Immature natural killer cell (primary cell): ENCODE measurements around the gene CTSZ. TPM values are rescaled to one million over a fixed set of nuclear protein-coding genes. Genes with fewer than 3 reads are reported as not detected.
A peak's percentile ranks its signal among the peaks of the same experiment; 100 is the strongest.

Experiments
- DNase-seq, 3 donors: peaks; one replicate each; pipeline ENCODE4 v3.0.0; 2022; ENCODE audit warnings: mixed read lengths in 1 of 3
- H3K27ac Mint-ChIP-seq, 6 donors: one replicate each; pipeline ENCODE4 v1.8.0; 2020; ENCODE audit warnings: mixed read lengths in 6 of 6, mild to moderate bottlenecking in 5 of 6, inconsistent platforms in 4 of 6, moderate library complexity in 3 of 6
- H3K27me3 Mint-ChIP-seq, 3 donors: one replicate each; pipeline ENCODE4 v1.8.0; 2020 to 2021; ENCODE audit warnings: low read depth in 3 of 3, mild to moderate bottlenecking in 3 of 3, mixed read lengths in 3 of 3, moderate library complexity in 3 of 3, inconsistent platforms in 1 of 3
- H3K36me3 Mint-ChIP-seq, 3 donors: one replicate each; pipeline ENCODE4 v1.8.0; 2020; ENCODE audit warnings: mixed read lengths in 3 of 3, inconsistent platforms in 2 of 3, mild to moderate bottlenecking in 2 of 3
- H3K4me1 Mint-ChIP-seq, 2 donors: one replicate each; pipeline ENCODE4 v1.8.0; 2020; ENCODE audit warnings: inconsistent platforms in 2 of 2, mild to moderate bottlenecking in 2 of 2, mixed read lengths in 2 of 2, moderate library complexity in 1 of 2
- H3K4me3 Mint-ChIP-seq, 5 donors: one replicate each; pipeline ENCODE4 v1.8.0; 2020; ENCODE audit warnings: mild to moderate bottlenecking in 5 of 5, mixed read lengths in 5 of 5, inconsistent platforms in 3 of 5, moderate library complexity in 3 of 5
- H3K9me3 Mint-ChIP-seq, 6 donors: one replicate each; pipeline ENCODE4 v1.8.0; 2020; ENCODE audit warnings: mild to moderate bottlenecking in 6 of 6, mixed read lengths in 6 of 6, inconsistent platforms in 4 of 6, moderate library complexity in 3 of 6
- polyA plus RNA-seq, 3 donors: library from polyadenylated mRNA; unstranded; fragments of 300-500 nt; fragmentation: Illumina TruSeq; gene quantifications; one replicate each; pipeline ENCODE4 v1.2.3, GENCODE V29; 2021

CTSZ gene
- 10 to 100 TPM in 1 of 3 donors, 1 to 10 TPM in 2; 2.6 to 10.5 (median 5.8) TPM for polyA plus RNA-seq

- Mint-ChIP-seq H3K27me3 (peaks cover 0 to 4% (median 2%) of the 10 kb centered on the region in 3 donors), H3K4me3 (peak within 1 kb of the TSS; percentile 75 to 85 (median 77)), H3K36me3 (no peaks in the 10 kb centered on the region), H3K4me1 (peaks cover 33 to 36% of the 10 kb centered on the region in 2 donors), H3K27ac (peak within 1 kb of the TSS in 4 of 6 donors; percentile 23 to 72 (median 32)), H3K9me3 (no peaks in the 10 kb centered on the region)
- peak; percentile 42 to 51 (median 48) for DNase-seq
These were observed at the start of gene CTSZ for GRCh38 chr20:59006864-59007664. TSS of gene CTSZ (minus strand) at chr20:59007254. CDS start at chr20:59007128, 126 bp downstream.

GRCh38 chr20:59055302-59055701 lies 48.2 kb upstream of the CTSZ start:
- peaks cover 3 to 8% (median 5%) of the 10 kb centered on the region in 3 donors for H3K27me3 Mint-ChIP-seq
- peak in 2 of 3 donors; percentile 9 to 37 for DNase-seq
- H3K4me3 Mint-ChIP-seq, result no peak overlapping the region
- no peak overlapping the region for H3K27ac Mint-ChIP-seq
- no peaks in the 10 kb centered on the region for H3K4me1 Mint-ChIP-seq
- no peaks in the 10 kb centered on the region for H3K36me3 Mint-ChIP-seq
- H3K9me3 Mint-ChIP-seq, result no peaks in the 10 kb centered on the region

GRCh38 chr20:59051666-59052185 lies 44.7 kb upstream of the CTSZ start:
- no peak overlapping the region for H3K4me3 Mint-ChIP-seq
- peaks cover 2 to 14% (median 5%) of the 10 kb centered on the region in 3 donors for H3K27me3 Mint-ChIP-seq
- no peak for DNase-seq
- no peak overlapping the region for H3K27ac Mint-ChIP-seq
- H3K9me3 Mint-ChIP-seq, result no peaks in the 10 kb centered on the region
- H3K36me3 Mint-ChIP-seq, result no peaks in the 10 kb centered on the region
- no peaks in the 10 kb centered on the region for H3K4me1 Mint-ChIP-seq

- H3K9me3 Mint-ChIP-seq, result no peaks in the 10 kb centered on the region
- H3K36me3 Mint-ChIP-seq, result no peaks in the 10 kb centered on the region
- no peaks in the 10 kb centered on the region for H3K4me1 Mint-ChIP-seq
- no peak overlapping the region for H3K4me3 Mint-ChIP-seq
- H3K27ac Mint-ChIP-seq, result no peak overlapping the region
- peaks cover 0 to 14% (median 2%) of the 10 kb centered on the region in 3 donors for H3K27me3 Mint-ChIP-seq
- no peak for DNase-seq
These were observed 43.4 kb upstream of the CTSZ start for GRCh38 chr20:59050437-59050836.

GRCh38 chr20:59048681-59049030 lies 41.6 kb upstream of the CTSZ start:
- no peaks in the 10 kb centered on the region for H3K9me3 Mint-ChIP-seq
- peaks cover 0 to 7% (median 2%) of the 10 kb centered on the region in 3 donors for H3K27me3 Mint-ChIP-seq
- peaks cover 3 to 6% of the 10 kb centered on the region in 2 donors for H3K4me1 Mint-ChIP-seq
- no peak overlapping the region for H3K27ac Mint-ChIP-seq
- no peaks in the 10 kb centered on the region for H3K36me3 Mint-ChIP-seq
- no peak for DNase-seq
- no peak overlapping the region for H3K4me3 Mint-ChIP-seq

GRCh38 chr20:59047938-59048680 lies 41.1 kb upstream of the CTSZ start:
- peaks cover 0 to 7% (median 4%) of the 10 kb centered on the region in 3 donors for H3K27me3 Mint-ChIP-seq
- no peaks in the 10 kb centered on the region for H3K9me3 Mint-ChIP-seq
- no peak overlapping the region for H3K4me3 Mint-ChIP-seq
- no peak overlapping the region for H3K27ac Mint-ChIP-seq
- H3K36me3 Mint-ChIP-seq, result no peaks in the 10 kb centered on the region
- H3K4me1 Mint-ChIP-seq, result peaks cover 9 to 11% of the 10 kb centered on the region in 2 donors
- DNase-seq, result no peak

GRCh38 chr20:59046862-59047261 lies 39.8 kb upstream of the CTSZ start:
- DNase-seq, result no peak
- H3K36me3 Mint-ChIP-seq, result no peaks in the 10 kb centered on the region
- peaks cover 11 to 14% of the 10 kb centered on the region in 2 donors for H3K4me1 Mint-ChIP-seq
- peaks cover 3 to 7% (median 5%) of the 10 kb centered on the region in 3 donors for H3K27me3 Mint-ChIP-seq
- H3K9me3 Mint-ChIP-seq, result no peaks in the 10 kb centered on the region
- H3K27ac Mint-ChIP-seq, result peak overlapping the region in 1 of 6 donors; percentile 46
- no peak overlapping the region for H3K4me3 Mint-ChIP-seq

DNA sequence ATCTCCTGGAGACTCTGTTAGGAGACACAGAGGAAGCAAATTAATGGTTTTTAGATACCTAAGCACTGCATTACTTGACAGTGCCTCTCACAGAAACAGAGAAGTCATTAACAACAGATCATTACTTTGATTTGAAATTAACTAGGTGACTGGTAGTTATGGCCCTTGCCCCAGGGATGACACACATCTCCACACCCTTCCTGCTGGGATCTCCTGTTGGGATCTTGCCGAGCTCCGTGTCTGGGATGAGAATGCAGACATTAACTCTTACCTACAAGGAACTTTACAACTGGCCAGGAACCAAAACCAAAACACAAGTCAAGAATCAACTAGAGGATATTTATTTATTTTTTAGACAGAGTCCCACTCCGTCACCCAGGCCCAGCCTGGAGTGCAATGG lies 37.7 kb upstream of the CTSZ start:
- Mint-ChIP-seq H3K4me3 (no peak overlapping the region), H3K4me1 (peaks cover 32 to 35% of the 10 kb centered on the region in 2 donors), H3K27me3 (peaks cover 2 to 3% (median 3%) of the 10 kb centered on the region in 3 donors), H3K9me3 (no peaks in the 10 kb centered on the region), H3K36me3 (peaks cover 0 to 9% (median 0%) of the 10 kb centered on the region in 3 donors), H3K27ac (peak overlapping the region in 4 of 6 donors; percentile 25 to 84 (median 76))
- no peak for DNase-seq

GRCh38 chr20:59044295-59044694 lies 37.2 kb upstream of the CTSZ start:
- Mint-ChIP-seq H3K9me3 (no peaks in the 10 kb centered on the region), H3K4me1 (peaks cover 34 to 40% of the 10 kb centered on the region in 2 donors), H3K27ac (peak overlapping the region; percentile 12 to 94 (median 87)), H3K4me3 (no peak overlapping the region), H3K36me3 (peaks cover 0 to 9% (median 0%) of the 10 kb centered on the region in 3 donors), H3K27me3 (peaks cover 2 to 3% (median 3%) of the 10 kb centered on the region in 3 donors)
- DNase-seq, result no peak

DNA sequence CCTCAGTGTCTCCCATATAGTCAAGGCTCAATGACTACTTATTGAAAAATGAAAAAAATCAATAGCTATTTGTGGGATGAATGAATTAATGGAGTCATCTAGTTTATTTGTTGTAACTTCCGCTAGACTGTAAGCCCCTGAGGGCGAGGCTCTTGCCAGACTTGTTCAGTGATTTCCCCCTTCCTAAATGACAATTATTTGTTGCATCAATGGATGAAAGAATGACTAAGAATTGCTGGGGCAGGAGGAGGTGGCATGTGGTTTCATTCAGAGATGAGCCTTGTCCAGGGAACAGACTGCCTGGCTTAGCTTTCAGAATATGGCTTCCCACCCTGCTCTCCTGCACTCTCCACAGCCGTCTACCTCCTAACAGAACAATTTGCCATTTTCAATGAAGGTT lies 36.6 kb upstream of the CTSZ start:
- no peaks in the 10 kb centered on the region for H3K9me3 Mint-ChIP-seq
- peak in 1 of 3 donors; percentile 9 for DNase-seq
- peak overlapping the region; percentile 84 to 94 (median 90) for H3K4me3 Mint-ChIP-seq
- peak overlapping the region; percentile 80 to 94 (median 87) for H3K27ac Mint-ChIP-seq
- peaks cover 38 to 46% of the 10 kb centered on the region in 2 donors for H3K4me1 Mint-ChIP-seq
- peaks cover 0 to 9% (median 0%) of the 10 kb centered on the region in 3 donors for H3K36me3 Mint-ChIP-seq
- H3K27me3 Mint-ChIP-seq, result peaks cover 2 to 3% (median 3%) of the 10 kb centered on the region in 3 donors

DNA sequence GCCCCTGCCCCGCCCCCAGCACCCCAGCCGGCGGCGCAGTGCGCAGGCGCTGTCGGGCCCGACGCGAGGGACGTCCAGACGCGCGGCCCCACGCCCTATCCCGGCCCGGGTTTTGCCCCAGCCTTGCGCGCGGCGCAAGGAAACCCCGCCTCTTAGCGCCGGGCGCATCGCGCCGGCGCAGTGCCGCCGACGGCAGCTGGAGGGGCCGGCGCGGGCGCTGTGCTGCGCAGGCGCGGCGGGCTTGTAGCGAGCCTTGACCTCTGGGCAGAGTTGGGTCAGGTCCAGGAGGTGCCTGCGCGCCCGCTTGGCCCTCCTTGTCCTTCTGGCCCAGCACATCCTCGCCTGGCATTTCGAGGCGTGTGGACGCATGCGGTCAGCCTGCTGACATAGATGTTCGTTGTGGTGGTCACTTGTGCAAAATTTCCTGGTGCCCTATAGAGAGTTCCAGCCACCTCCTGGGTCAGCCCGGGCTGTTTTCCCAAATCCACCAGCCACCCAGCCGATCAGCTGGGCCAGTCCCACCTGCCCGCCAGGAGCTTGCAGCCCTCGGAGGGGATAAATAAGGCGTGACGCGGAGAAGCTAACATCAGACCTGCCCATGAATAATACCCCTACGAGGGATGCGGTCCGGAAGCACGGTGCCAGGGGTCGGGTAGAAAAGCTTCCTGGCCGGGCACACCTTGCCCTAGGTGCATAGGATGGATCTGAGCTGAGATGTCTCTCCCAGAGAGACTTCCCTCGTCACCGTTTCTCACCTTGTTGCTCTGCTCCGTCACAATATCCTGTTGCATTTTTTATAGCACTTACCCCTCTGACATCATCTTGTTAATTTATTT lies 36.0 kb upstream of the CTSZ start:
- Mint-ChIP-seq H3K9me3 (no peaks in the 10 kb centered on the region), H3K4me1 (peaks cover 38 to 48% of the 10 kb centered on the region in 2 donors), H3K36me3 (peaks cover 0 to 9% (median 0%) of the 10 kb centered on the region in 3 donors), H3K4me3 (peak overlapping the region; percentile 85 to 94 (median 90)), H3K27me3 (peaks cover 2 to 3% (median 3%) of the 10 kb centered on the region in 3 donors), H3K27ac (peak overlapping the region; percentile 80 to 95 (median 89))
- DNase-seq, result peak; percentile 95 to 96 (median 96)

- H3K4me3 Mint-ChIP-seq, result peak within 1 kb of the TSS; percentile 85 to 94 (median 90)
- peak within 1 kb of the TSS; percentile 80 to 95 (median 92) for H3K27ac Mint-ChIP-seq
- peaks cover 0 to 3% (median 3%) of the 10 kb centered on the region in 3 donors for H3K27me3 Mint-ChIP-seq
- no peaks in the 10 kb centered on the region for H3K9me3 Mint-ChIP-seq
- H3K36me3 Mint-ChIP-seq, result peaks cover 0 to 9% (median 7%) of the 10 kb centered on the region in 3 donors
- no peak for DNase-seq
- H3K4me1 Mint-ChIP-seq, result peaks cover 38 to 48% of the 10 kb centered on the region in 2 donors
These were observed 35.2 kb upstream of the CTSZ start, which contains the start of gene PRELID3B for GRCh38 chr20:59042151-59042795. TSS of gene PRELID3B (minus strand) at chr20:59042786. CDS start at chr20:59042730, 56 bp downstream.
